GM18909 (cell line): ENCODE results near the gene LUZP2.
A peak's percentile ranks its signal among the peaks of the same experiment; 100 is the strongest.

ENCODE experiments used
- ATAC-seq: cut with Tn5 transposase; IDR thresholded peaks from one replicate; pipeline ENCODE4 v1.9.1; 2021; ENCODE audit warnings: mild to moderate bottlenecking; ENCODE audit not compliant: unreplicated experiment, poor library complexity

LUZP2 gene

GRCh38 chr11:24496736-24497725 lies at the start of gene LUZP2:
LUZP2 (plus strand) TSS chr11:24497053.
- ATAC-seq = no peak

GRCh38 chr11:24453129-24453718 lies 43.6 kb upstream of the LUZP2 start:
- no peak for ATAC-seq

GRCh38 chr11:24457985-24458384 lies 38.9 kb upstream of the LUZP2 start:
- no peak for ATAC-seq

- ATAC-seq = no peak
These were observed 26.4 kb upstream of the LUZP2 start for GRCh38 chr11:24470431-24470830.

GRCh38 chr11:24471084-24471483 lies 25.8 kb upstream of the LUZP2 start:
- no peak for ATAC-seq

GRCh38 chr11:24478718-24479117 lies 18.1 kb upstream of the LUZP2 start:
- ATAC-seq = no peak

GRCh38 chr11:24489477-24489876 lies 7.4 kb upstream of the LUZP2 start:
- ATAC-seq = no peak

GRCh38 chr11:24496386-24496735 lies 492 bp upstream of the LUZP2 start:
- ATAC-seq = no peak

- ATAC-seq = no peak
These were observed 978 bp downstream of the LUZP2 start for GRCh38 chr11:24497831-24498230.

GRCh38 chr11:24502425-24502824 lies 5.6 kb downstream of the LUZP2 start:
- ATAC-seq = no peak

GRCh38 chr11:24509114-24509513 lies 12.3 kb downstream of the LUZP2 start:
- peak; percentile 52 for ATAC-seq

GRCh38 chr11:24511511-24511910 lies 14.7 kb downstream of the LUZP2 start:
- ATAC-seq = no peak

GRCh38 chr11:24513479-24514218 lies 16.8 kb downstream of the LUZP2 start:
- ATAC-seq = no peak

- peak; percentile 89 for ATAC-seq
These were observed 17.4 kb downstream of the LUZP2 start for GRCh38 chr11:24514219-24514594.

- no peak for ATAC-seq
These were observed 18.8 kb downstream of the LUZP2 start for GRCh38 chr11:24515632-24516031.

- ATAC-seq = no peak
These were observed 19.8 kb downstream of the LUZP2 start for GRCh38 chr11:24516638-24517037.

GRCh38 chr11:24521601-24522000 lies 24.7 kb downstream of the LUZP2 start:
- ATAC-seq = no peak

- no peak for ATAC-seq
These were observed 27.3 kb downstream of the LUZP2 start for GRCh38 chr11:24524156-24524555.

GRCh38 chr11:24531528-24531927 lies 34.7 kb downstream of the LUZP2 start:
- ATAC-seq = no peak

- no peak for ATAC-seq
These were observed 46.9 kb downstream of the LUZP2 start for GRCh38 chr11:24543771-24544170.

GRCh38 chr11:24556693-24557092 lies 59.8 kb downstream of the LUZP2 start:
- ATAC-seq = no peak
